Peyer's patch (tissue), 4 donors: ENCODE data around the gene KLLN.
"Not testable (repeated sequence)": the region's sequence is repeated elsewhere in the genome, so short reads cannot be mapped to it uniquely, and the experiment has no call there.

ENCODE experiments used
- CTCF ChIP-seq, 6 experiments: fragments of 450-650 bp in 4 of 6; fragments of 200-600 bp in 2 of 6; sonication (generic) in 1 of 6; IDR thresholded peaks; one replicate each; pipeline ENCODE4 v1.5.1; 2017 to 2019; ENCODE audit warnings: antibody characterized with exemption in 6 of 6, mild to moderate bottlenecking in 3 of 6, moderate library complexity in 1 of 6
- POLR2A ChIP-seq, 2 donors: fragments of 450-650 bp; IDR thresholded peaks; one replicate each; pipeline ENCODE4 v1.5.1; 2017; ENCODE audit warnings: antibody characterized with exemption in 2 of 2, mild to moderate bottlenecking in 2 of 2, moderate library complexity in 2 of 2

GRCh38 chr10:87881373-87882059 is 18.2 kb upstream of the KLLN start:
- TF ChIP-seq CTCF, POLR2A (IDR thresholded peaks at IDR 0.05): not testable (repeated sequence)
